Activated T-cell treated with anti-CD3 and anti-CD28 coated beads for 48 hours (primary cell): ENCODE results near the gene ART3.
A peak's percentile ranks its signal among the peaks of the same experiment; 100 is the strongest.

ENCODE experiments used
- DNase-seq: peaks from one replicate; pipeline ENCODE4 v3.0.0-alpha.2; 2020; ENCODE audit warnings: low read depth

Gene ART3

DNA sequence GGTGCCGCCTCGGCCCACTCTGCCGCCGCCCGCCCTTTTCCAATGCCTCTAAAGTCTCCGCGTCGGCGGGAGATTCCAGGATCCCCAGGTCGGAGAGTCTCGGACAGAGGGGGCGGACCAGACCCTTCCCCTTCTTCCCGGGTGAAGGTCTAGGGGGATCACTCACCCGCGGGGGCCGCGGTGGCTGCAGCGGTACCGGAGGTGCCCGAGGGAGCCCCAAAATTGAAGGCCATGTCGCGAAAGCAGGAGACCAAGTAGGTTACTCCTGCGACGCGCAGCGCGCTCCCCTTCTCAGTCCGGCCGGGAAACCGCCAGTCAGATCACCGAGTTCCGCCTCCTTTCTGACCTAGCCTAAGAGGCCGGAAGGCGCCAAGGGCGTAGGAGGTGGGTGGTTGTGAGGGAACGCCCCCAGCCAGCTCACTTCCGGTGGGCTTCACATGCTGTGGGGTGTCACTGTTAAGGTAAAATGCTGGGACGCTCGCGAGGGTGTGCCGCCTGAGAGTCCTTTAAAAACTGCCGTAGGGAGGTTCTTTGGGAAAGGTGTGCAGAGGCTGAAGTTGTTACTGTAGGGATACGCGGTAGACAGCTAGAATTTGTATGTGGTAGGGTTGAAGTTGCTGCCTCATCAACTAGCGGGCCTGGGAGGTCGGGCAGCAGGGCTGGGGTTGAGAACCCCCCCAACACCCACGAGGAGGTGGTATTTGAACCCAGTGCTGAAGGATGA lies 73.8 kb downstream of the ART3 start, which contains the start of gene NUP54:
NUP54 (minus strand) TSS at position 256 of the 724 bp plus-strand sequence; CDS start at position 233, 23 bp downstream.
- DNase-seq = peak; percentile 93

- no peak for DNase-seq
Measured at GRCh38 chr4:76153356-76153755, 78.8 kb downstream of the ART3 start.

GRCh38 chr4:76155979-76156378 lies 81.5 kb downstream of the ART3 start:
- no peak for DNase-seq

GRCh38 chr4:76156635-76157034 lies 82.1 kb downstream of the ART3 start:
- no peak for DNase-seq

DNA sequence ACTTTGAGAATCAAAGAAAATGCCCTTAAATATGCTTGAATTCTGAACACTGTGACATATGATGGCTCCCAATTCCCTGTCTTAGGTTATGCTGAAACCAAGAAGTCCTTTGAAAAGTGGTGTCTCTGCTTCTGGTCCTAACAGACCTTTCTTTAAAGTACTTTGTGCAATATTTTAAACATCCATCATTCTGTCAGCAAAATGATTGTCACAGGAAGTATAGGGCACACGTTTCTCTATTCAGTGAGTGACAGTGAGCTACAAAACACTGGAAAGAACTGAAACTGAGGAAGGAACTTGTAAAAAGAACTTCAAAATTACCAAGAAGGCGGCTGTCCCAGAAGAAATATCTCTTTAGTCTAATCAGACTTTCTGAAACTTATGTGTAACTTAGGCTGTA lies 85.8 kb downstream of the ART3 start:
- no peak for DNase-seq
